NCI-H345 (cell line): ENCODE results near the gene FBXW11.
"Not testable (repeated sequence)": the region's sequence is repeated elsewhere in the genome, so short reads cannot be mapped to it uniquely, and the experiment has no call there.

Experiments used
- DNase-seq: peaks from one replicate; lab custom pipeline; 2025; lab: John Stamatoyannopoulos, UW

Gene FBXW11

DNA sequence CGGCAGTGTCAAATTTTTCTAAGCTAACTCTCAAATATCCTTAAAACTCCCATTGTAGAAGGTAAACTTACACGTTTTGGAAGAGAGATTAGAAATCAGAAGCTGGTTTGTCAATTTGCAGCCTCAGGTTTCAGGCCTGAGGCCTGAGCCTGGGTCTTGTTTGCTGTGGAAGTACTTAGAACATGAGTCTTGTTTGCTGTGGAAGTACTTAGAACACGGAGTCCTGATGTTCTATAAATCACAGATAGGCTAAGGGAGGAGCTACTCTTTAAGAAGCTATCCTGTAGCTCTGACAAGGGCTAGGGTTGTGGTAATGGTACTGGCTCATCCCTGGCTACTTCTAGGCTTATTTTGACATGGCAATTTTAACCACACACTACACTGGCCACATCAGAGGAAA lies 97.8 kb downstream of the FBXW11 start:
- DNase-seq, result no peak

GRCh38 chr5:171907725-171908343 lies 98.6 kb downstream of the FBXW11 start:
- peak; percentile 53 for DNase-seq

DNA sequence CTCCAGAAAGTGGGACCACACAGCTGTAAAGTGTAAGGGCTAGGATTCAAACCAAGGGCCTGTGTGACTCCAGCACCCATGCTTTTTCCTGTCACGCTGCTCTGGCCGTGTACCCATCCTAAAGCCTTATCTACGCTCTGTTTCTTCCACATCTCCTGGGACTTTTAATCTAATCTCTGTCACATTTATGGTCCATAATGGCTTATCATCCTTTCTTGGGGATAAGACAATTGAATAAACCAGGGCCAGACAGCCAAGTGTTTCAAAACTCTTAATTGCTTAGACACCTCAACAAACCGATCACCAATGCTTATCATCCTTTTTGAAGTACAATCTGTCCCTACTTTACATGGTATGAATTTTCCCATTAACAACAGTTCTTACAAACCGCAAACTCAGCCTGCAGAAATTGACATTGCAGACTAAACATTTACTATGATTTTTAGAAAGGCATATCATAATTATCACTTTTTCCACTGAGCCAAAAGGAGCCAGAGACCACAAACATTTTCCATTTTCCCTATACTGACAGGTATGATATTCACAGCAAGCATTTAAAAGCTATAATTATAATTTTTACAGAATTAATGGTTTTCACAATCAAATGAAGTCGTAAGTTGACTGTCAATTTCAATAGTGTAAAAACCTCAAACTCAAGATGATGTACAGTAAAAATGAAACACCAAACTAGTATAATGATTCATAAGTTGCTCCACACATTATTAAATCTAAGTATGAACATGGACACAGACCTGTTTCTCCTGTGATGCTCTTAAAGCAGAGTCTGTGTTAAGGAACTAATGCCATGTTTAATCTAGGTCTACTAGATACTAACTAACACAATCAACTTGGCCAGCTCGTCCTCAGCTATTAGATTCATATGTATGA lies 99.5 kb downstream of the FBXW11 start:
- no peak for DNase-seq

DNA sequence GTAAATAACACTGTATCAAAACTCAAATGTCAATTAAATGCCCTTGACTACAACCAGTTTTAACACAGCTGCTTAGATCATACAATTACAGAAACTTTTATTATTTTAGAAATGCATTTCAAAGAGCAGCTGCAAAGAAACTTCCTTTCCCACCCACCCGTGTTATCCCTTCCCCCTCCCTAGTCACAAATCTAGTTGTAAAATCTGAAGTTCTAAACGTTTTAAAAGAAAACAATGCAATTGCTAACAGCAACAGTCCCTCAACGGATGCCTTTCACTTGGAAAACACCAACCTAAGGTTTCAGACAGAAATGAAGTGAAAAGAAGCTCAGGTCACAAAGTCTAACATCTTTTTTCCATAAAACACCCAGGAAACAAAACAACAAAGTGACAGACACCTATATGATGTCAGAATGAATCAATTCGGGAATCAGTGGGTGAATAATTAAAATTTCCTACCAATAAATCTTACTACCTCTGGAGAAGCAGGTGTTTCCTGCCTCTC lies 100.3 kb downstream of the FBXW11 start:
- no peak for DNase-seq

DNA sequence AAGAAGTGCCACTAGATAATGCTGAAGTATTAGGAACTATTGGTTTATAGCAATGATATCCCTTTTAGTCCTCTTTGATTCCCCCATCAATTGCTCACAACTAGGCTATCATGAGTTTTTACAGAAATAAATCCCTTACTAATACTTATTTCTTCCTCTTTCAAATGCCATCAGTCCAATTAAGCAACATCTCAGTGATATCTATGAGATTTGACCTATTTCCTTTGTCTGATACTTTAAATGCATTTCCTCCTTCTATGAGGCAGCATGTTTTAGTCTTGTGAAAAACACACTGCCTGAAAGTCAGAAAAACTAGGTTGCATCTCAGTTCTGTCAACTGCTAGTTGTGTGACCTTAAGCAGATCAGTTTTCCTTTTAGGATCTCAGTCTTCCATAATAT lies 101.6 kb downstream of the FBXW11 start:
- no peak for DNase-seq

DNA sequence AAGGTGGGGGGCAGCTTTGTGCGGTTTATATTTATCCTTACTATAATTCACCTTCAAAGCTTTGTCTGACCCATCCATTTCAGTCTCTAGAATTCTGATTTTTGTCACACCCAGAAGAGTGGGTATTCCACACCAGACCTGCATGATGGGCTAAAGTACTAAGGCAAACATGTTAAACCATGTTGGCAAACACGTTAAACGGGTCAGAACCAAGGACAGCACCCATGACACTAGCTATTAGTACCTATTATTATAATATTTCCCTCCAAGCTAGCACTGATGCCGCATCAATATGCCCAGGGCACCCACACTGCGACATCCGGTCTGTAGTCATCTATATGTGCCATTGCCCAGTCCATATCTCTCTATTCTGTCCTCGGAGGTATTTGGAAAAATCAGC lies 104.7 kb downstream of the FBXW11 start:
- DNase-seq, result no peak

- no peak for DNase-seq
Observed at GRCh38 chr5:171899792-171900191, 106.6 kb downstream of the FBXW11 start.

DNA sequence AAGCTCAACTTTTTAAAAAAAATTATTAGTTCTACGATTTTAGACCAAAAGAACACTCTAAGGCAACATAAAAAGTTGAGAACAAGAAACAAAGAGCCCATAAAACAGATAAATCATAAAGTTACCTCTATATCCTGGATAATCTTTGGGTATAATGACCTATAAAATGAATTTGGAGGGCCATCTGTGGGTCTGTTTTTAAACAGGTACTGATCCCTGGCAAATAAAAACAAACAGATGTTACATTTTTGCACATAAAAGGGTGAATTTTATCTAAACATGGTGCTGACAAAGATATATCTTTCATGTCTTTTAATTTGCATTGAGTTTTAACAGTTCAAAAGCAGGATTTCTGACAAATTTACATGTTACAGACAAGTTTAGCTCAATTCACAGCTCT lies 107.6 kb downstream of the FBXW11 start:
- DNase-seq, result no peak

- DNase-seq, result no peak
Observed at GRCh38 chr5:171898386-171898785, 108.1 kb downstream of the FBXW11 start.

GRCh38 chr5:171897231-171897630 lies 109.2 kb downstream of the FBXW11 start:
- DNase-seq, result no peak

GRCh38 chr5:171895081-171895480 lies 111.4 kb downstream of the FBXW11 start:
- DNase-seq, result no peak

- DNase-seq, result no peak
Observed at GRCh38 chr5:171893290-171893886, 113.0 kb downstream of the FBXW11 start.

- no peak for DNase-seq
Observed at GRCh38 chr5:171891595-171891994, 114.8 kb downstream of the FBXW11 start.

GRCh38 chr5:171891150-171891549 lies 115.3 kb downstream of the FBXW11 start:
- DNase-seq, result no peak

DNA sequence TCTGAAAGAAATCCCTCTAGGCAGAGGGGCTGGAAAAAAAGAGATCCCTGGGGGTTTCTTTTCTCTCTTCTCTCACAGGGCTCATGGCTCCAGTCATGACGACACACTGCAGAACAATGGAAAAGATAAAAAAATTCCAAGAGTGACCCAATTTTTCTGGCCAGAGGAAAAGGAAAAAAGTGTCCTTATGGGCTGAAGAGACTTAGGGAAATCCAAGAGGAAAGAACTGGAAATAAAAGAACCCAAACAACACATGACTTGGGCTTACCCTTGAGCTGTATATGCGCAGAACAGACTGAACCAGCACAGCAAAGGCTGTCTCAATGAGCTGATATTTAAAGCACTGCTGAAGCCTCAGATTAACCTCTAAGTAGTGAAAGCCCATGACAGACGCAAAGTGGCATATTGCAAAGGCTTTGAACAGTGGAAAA lies 118.4 kb downstream of the FBXW11 start:
- no peak for DNase-seq

GRCh38 chr5:171886037-171886436 lies 120.4 kb downstream of the FBXW11 start:
- DNase-seq, result not testable (repeated sequence)

DNA sequence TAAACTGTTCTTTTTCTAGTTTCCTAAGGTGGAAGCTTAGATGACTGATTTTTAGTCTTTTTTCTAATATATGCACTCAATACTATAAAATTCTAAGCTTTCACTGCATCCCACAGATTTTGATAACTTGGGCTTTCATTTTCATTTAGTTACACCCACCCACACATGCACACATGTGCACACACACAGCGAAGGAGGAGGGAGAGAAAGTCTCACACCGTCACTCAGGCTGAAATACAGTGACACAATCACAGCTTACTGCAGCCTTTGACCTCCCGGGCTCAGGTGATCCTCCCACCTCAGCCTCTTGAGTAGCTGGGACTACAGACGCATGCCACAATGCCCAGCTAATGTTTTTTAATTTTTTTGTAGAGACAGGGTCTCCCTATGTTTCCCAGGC lies 124.3 kb downstream of the FBXW11 start:
- DNase-seq, result no peak

DNA sequence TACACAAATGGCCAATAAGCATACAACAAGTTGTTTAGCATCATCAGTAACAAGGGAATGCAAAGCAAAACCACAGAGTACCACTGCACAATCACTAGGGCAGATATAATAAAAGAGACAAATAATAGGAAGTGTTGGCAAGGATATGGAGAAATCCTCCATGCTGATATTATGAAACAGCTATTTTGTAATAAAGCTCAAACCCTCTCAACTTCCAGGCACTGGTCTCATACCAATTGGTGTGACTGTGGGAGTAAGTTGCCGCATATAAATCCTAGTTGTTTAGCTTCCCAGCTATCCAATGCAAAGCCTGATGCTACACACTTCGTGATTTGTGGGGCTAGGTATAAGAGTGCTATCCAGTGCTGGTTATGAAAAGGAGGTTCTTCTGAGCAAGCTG lies 132.2 kb downstream of the FBXW11 start:
- no peak for DNase-seq

- no peak for DNase-seq
Observed at GRCh38 chr5:171872666-171873065, 133.8 kb downstream of the FBXW11 start.

DNA sequence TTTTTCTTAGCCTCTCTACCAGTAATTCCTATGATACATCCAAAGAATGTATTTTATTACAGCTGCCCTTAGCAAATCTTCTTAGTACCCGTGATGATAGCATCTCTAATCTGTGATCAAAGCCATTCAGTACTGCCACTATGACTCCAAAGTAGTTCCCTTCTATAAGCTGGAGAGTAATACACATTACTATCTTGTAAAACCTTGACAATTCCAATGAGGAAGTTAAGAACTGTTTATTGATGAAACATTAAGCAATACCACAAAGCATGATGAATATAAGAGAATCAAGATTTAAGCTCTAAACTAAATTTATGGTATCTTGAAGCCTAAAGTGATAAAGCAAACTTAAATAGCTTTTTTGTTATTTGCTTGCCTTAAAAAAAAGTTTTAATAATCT lies 134.7 kb downstream of the FBXW11 start:
- no peak for DNase-seq

DNA sequence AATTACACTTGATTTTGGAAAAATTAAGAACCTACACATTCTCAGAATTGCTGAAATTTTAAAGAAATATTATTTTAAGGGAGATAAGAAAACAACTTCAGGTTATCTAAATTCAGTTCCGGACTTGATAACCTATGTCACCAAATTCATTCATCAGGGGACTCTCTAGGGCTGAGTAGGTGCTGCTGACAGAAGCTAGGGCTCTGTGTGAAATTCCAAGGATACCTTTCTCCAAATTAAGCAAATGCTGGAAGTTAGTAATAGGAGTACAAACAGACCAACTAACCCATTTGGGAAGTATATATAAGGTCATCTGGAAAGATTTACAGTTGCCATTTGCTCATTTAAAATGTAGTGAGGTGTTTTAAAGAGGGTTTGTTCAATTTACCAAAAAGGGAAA lies 136.5 kb downstream of the FBXW11 start:
- no peak for DNase-seq

GRCh38 chr5:171868236-171868635 lies 138.2 kb downstream of the FBXW11 start:
- no peak for DNase-seq

GRCh38 chr5:171867786-171868185 lies 138.7 kb downstream of the FBXW11 start:
- DNase-seq, result no peak
